ENCODE results near the gene SHB.

The SHB gene

DNA sequence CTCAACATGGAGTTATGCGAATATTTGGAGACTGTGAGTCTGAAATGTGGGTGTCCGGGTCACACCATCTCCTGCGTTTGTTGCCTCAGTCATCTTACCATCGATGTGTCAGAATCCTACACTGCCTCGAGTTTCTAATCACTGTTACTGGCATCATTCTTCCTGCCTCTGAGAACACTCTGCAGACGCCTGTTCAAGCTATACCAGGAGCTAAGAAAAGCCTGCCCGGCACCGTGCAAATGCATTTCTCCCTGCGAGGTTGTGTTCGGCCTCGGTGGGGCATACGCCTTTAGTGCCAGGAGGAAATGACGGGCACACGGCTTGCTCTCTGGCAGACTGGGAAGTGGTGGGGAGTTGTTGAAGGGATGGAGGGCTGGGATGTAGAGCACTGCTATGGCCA, 133.9 kb downstream of the SHB start:
- DNase-seq (ENCODE audit: low read depth in 2 of 2): no peak

DNA sequence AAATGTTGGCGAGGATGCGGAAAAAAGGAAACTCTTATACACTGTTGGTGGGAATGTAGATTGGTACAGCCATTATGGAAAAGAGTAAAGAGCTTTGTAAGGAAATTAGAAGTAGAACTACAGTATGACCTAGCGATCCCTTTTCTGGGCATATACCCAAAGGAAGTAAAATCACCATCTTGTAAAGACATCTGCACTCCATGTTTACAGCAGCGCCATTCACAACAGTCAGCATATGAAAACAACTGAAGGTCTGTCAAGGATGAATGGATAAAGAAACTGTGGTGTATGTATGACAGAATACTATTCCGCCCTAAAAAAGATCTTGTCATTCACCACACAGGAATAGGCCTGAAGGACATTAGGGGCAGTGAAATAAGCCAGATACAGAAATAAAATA, 137.4 kb downstream of the SHB start:
- DNase-seq (ENCODE audit: low read depth in 2 of 2): no peak

DNA sequence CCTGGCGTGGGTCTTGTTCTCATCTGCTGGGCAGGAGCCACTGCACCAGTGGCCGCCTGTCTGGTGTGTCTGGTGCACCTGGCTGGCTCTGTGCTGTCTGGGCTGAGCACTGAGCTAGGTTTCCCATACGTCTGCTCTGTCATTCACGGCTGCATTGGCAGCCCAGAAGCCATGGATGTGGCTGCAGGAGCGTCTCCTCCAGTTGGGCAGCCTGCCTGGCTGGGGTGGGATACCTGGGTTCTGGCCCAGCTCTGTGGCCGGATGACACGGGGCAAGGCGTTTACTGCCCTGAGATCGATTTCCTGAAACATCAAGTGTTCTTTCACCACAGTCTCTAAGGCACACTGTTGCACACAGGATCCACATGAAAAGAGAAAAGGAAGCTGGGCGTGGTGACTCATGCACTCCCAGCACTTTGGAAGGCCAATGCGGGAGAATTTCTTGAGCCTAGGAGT, 139.6 kb downstream of the SHB start:
- DNase-seq (ENCODE audit: low read depth in 2 of 2): no peak

DNA sequence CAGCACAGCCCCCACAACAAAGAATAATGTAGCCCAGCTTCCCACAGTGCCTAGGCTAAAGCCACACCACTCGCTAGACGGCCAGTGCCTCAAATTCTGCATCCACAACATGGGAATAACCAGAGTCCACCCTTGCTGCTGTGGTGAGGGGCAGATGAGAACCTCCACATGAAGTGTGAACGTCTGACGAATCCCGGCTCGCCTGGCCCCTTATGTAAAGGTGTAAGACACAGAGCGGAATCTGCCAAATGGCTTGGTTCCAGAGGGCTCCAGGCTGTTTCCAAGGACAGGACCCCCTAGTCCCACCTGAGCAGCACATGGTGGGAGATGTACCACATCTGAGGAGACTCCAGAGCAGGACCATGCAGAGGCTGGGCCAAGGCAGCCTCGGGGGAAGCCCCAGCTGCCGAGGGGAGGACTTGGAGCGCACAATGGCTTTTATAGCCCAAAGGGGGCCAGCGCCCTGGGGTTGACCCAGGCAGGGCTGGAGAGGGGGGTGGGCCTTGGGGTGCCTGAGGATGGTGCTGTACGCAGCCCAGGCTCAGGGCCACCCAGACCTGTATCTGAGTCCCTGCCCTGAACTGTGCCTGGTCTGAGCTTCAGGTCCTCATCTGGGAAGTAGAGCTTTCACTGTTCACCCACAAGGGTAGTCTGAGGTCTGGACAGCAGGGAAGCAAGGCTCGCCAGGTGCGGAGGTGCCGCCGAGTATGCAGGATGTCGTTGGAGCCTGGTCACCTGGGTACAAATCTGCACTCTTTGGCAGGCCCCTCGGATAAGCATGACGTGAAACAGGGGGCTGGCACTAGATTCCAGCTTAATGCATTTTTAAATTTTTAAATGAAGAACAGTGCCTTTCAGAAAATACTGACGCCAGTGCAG, 140.2 kb downstream of the SHB start:
- no peak for DNase-seq (ENCODE audit: low read depth in 2 of 2)

DNA sequence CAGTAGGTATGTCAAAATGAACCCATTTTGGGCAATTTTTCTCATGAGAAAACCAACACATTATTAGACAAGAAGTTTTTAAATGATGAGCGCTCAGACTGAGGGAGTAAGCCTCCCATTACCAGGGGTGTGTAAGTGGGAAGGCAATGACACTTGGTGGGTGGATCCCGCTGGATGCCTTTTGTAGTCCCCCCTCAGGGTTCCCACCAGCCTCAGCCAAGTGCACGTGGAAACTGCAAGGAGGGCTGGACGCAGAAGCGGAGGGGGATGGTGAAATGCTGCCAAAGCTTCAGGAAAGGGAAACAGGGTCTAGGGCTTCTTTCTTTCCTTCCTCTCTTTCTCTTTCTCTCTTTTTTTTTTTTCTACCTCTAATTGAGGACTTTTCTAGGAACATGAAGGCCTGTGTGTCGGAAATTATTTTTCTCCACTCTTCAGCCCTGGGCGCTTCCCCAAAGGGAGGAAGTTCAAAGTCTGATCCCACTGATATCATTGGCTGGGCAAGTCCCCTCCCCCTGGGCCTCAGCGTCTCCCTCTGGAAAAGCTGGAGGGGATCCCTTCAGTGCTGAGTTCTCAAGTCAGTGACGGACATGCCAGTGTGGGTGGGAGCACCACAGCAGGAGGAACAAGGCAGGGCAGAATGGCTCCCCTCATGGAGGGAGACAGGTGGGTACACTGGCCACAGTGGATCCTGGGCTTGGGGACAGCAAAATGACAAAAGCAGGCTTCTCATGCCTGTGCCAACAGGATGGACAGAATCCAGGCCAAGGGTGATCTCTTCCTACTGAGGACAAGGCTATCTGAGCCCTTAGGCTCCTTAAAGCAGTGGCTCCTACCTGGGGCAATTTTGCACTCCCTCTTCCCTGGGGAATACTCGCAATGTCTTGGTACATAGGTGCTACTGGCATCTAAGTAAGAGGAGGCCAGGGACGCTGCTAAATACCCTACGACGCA, 141.2 kb downstream of the SHB start:
- DNase-seq (ENCODE audit: low read depth in 2 of 2): no peak

DNA sequence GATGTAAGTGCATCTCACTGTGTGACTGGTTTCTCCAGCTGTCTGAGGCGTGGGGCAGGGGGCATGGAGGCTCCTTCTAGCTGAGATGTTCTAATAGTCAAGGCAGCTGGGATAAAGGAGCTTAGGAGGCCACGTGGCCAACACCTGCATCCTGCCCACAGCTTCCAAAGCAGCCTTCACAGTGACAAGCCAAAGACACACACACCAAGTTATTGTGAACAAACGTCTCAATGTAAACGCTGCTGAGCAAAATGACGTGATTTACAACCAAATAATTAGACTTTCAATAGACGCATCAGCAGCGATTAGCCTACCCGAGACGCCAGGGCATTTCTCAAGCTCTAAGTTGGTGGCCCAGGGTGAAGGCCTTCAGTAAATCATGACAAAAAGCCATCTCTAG, 141.9 kb downstream of the SHB start:
- no peak for DNase-seq (ENCODE audit: low read depth in 2 of 2)

DNA sequence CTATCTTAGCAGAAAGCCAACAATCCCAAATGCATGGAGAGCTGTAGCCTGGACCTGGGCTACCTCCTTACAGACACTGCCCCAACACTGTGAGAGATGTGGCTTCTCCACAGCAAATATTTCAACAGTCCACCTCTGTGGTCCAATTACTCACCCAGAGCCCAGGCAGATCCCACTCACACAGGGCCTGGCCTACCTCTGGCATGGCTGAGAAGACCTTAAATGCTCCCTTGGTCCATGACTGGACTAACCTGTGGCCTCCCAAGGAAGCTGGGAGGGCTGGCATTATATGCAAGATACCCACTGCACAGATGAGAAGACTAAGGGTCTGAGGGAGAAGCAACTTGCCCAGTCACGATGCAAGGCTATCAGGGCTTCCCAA, 142.3 kb downstream of the SHB start:
- DNase-seq (ENCODE audit: low read depth in 2 of 2): no peak

DNA sequence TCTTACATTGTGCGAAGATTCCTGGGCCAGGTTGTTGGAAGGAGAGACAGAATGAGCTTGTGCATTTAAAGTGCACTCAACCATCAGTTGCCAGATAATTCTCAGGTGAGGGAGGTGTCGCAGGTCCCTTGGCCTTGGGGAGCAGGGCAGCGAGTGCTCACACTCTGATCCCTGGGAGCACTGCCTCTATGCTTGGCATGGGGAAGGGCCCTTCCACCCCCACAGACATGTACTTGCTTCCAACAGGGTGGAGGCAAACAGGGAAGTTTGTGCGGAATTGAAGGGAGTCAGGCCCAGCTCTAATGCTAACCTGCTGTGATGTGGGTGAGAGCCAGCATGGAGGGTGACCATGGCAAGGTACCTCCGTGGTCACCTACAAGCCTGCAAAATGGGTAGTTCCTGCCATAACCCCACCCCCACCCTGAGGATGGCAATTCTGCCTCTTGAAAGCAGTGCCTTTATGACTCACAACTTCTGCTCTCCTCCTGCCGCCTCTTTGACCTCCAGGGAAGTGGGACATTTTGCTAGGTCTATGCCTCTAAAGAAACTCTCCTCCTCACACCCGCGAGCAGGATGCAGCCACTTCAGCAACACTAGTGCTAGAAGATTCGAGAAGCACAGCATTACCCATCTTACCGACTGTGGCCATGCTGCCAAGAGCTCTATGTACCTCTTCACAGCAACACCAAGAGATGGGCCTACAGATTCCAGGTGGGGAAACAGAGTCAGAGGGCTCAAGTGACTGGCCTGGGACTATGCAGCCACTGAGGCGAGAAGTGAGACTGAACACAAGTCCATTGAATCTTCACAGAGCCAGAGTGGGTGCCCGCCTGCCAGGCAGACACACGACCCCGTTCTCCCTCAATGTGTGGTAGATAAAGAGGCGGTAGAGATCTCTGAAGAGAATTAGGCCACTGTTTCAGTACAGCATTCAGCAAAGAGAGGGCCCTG, 143.0 kb downstream of the SHB start:
- DNase-seq (ENCODE audit: low read depth in 2 of 2): no peak

DNA sequence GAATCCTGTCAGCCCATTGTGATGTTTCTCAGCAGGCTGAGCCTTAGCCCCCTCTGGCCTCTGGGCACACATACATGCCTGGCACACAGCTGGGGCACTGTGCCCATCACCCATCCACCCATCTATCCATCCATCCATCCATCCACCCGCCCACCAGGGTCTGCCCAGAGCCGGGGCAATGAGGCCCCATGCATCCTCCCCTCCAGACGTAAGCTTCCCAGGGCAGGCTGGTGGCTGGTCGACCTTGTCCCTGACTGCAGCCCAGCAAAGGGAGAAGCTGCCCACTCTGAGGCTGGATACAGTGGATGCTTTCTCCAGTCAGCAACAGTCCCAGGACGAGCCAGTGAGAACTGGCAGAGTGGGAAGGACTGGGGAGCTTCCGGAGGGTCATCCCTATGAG, 144.0 kb downstream of the SHB start:
- DNase-seq (ENCODE audit: low read depth in 2 of 2): no peak

DNA sequence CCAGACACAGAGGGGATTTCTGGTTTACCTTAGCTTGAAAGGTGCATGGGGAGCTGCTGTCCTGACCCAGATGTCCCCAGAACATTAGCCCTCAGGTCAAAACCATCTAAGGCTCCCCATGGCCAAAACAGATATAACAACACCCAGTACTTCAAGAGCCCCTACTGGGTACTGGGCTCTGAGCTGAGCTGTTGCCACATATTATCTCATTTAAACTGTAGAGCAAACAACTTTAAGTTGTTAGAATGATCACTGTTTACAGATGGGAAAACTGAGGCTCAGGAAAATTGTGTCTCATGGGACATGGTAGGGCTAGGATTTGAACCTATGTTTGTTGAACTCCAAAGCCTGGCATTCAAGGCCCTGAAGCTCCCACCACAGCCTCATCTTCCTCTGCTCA, 144.5 kb downstream of the SHB start:
- no peak for DNase-seq (ENCODE audit: low read depth in 2 of 2)

DNA sequence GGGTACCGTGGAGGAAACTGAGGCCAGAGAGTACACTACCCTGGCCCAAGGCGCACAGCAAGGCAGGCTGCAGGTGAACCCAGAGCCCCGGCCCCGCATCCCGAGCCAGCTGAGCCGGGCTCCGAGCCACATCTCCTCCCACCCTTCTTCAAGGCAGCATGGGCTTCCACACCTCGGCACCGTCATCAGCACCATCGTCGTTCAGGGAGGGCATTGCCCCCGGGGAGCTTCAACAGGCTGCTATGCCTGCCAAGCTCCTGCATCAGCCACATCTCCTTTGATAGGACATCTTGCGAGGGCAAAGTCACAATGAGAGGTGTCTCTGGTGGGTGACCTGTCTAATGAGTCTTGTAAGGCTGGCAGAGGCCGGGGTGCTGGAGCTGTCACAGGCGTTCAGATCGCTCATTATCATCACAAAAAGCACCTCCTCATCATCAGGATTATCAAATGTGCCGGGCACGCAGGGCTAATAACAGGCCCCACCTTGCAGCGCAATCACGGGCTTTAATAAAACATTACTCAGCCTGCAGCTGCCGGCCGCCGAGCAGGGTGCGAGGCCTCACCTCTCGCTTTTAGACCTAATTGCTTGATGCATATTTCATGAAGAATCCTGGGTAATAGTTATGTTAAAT, 145.1 kb downstream of the SHB start:
- no peak for DNase-seq (ENCODE audit: low read depth in 2 of 2)

DNA sequence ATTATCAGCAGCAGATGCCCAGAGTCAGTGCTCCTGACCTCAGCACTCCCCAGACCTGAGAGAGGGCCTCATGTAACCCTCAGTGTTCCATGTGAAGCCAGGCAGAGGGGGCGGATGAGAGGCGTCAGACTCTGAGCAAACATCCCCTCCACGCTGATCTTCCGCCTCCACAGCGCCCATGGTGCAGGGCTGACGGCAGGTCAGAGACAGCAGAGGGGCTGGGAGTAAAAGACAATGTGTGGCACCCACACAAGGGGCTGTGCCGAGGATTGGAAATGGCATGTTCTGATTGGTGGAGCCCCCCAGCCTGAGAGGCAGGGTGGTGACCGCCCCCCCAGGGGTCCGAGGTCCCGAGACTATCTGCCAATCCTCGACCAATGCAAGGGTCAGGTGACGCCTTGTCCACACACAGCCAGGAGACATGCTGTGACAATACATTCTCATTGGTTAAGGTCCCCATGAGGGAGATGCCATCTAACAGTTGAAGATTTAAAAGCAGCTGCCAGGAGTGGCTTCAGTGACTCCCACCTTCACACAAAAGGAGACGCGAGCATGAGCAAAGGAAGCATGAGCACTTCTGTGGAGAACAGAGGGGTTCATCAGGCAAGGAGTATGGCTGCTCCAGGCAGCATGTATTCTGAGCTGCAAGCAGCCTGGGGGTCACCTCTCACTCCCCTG, 145.8 kb downstream of the SHB start:
- no peak for DNase-seq (ENCODE audit: low read depth in 2 of 2)

DNA sequence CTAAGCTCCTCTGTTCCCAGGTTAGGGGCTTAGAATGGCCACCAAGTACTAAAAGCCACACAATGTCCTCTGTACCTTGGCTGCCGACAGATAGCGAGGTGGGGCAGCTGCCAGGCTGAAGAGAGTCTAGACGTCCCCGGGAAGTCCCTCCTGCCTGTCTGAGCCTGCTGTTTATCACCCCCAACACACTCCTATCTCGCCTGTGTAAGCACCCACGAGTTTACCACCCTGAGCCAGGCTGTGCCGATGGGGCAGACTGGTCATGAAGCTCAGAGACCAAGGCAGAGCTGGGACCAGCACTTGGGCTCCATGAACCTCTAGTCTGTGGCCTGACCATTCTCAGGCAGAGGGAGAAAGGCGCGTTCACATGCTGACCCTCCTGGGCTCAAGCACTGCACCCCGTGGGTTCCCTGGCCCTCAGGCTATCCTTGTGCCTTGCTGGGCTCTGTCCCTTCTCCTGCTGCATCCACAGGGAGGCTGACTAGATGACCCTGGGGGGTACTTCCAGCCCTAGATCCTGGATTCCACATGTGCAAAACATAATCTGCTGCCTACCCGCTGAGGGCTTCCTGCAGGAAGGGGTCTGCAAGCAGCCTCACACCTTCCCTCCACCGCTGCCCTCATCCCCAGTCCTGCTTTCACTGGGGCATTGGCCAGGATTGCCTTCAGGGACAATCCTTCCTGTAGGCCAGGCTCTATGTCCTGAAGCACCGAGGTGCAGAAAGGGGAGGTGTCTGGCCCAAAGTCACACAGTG, 146.5 kb downstream of the SHB start:
- no peak for DNase-seq (ENCODE audit: low read depth in 2 of 2)

DNA sequence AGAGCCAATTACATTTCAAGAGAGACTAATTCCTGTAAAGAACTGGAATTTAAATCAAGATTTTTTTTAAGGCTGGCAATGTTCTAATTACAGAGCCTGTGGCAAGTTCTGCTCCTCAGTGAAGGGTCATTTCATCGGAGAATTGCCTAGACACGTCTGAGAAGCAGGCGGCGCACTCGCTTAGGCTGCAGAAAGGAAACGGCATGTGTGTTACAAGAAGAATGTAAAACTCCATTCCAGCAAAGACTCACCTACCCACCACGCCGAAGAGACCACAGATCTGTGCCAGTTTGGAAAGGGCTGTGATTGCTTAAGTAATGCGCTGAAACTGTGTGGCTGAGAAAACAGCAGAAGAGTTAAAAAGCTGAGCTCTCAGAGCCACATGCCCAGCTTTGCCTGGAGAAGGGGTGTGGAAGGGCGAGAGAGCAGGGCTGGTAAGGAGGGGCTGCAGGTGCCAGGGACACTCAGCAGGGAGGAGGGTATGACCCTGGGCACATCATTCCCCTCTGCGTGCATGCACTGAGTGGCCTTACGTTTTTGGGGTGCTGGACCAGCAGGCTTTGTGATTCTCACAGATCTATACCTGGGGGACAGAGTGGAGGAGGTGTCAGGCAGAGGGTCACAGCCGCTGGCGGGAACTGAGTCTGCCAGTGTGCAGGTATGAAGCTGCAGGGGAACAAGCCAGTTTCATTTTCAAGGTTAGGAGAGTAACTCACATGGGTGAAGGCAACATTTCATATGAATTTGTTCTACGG, 147.3 kb downstream of the SHB start:
- no peak for DNase-seq (ENCODE audit: low read depth in 2 of 2)

DNA sequence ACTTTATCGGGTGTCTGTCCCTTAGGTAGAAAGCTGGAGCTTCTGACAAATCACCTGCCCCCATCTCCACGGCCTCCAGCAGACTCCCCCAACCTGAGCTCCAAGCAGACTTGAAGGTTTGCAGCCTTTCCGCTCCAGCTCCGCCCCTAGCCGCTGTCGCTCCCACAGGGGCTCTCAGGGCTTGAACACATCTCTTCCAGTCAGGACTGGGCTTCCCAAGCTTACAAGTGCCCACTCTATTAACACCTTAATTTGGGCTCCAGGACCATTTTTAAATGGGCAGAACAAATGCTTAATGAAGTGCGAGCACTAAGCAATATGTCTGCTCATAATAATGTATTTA, 147.9 kb downstream of the SHB start:
- DNase-seq (ENCODE audit: low read depth in 2 of 2): no peak

DNA sequence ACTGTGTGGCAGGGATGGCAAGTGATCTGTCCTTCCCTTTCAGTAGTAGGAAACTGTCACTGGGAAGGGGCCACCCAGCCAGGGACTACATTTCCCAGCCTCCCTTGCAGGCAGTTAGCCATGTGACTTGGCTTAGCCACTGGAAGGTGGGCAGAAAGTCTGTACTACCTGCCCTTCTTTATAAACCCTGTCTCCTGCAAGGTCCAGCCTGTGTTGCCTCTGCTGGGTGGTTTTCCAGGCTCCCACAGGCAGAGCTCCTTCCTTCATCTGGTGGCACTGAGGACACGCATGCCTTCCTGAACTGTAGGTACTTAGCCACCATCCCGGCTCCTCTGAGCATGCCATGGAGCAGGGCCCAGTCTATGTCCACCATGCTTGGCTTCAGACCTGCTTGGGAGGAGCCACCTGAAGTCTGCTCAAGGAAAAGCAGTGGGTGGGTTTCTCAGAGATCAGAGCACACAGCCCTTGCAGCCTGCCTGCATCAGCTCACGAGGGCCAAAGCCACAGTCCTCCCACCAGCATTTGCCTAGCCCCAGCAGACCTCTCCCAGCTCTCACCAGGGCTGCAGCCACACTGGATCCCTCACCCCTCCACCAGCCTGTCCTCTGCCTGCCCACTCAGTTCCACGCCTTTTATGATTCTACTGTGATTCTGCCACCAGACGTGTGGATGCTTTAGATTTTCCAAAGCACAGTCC, 148.4 kb downstream of the SHB start:
- no peak for DNase-seq (ENCODE audit: low read depth in 2 of 2)

DNA sequence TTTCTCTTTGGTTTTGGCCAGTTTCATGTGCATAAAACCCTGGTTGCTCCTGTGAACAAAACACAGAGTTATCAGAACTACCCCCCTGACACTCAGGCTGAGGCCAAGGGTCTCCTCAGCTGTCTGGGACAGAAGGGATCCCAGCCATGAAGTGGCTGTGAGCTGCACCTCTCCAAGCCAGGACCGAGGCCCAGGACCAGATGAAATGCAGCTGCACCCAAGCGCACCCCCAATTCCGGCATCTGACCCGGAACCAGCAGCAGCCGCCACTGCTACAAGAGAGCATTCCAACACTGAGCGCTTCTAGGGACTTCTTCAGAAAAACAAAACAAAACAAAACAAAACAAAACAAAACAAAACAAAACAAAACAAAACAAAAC, 149.1 kb downstream of the SHB start:
- no peak for DNase-seq (ENCODE audit: low read depth in 2 of 2)

DNA sequence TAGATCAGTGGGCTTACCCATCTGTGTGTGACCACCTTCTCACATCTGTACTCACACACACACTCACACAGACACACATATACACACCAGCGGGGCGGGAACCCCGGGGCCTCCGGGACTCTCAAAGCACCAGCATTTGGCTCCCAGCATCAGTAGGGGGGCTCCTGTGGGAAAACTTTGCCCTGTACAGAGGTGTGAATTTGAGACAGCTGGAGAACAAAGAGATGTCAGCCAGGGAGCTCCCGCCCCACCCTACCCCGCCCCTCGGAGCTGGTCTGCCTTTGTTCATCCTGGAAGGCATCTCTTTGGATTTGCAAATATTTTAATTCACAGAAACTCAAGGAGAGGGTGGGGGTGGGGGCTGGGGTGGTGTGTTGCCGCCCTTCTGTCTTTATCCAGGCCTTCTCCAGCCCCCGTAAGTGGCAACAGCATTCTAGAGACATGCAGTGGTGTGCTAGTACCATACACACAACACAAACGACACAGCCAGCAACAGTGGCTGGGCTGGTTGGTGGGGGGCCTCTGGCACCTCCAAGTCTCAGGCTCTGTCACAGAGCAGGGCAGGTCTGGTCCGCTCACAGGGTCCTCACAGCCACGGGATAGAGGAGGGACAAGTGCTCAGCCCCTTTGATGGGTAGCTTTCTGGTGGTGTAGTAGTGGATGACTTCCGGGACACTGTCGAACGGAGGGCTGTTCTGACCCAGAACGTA, 149.6 kb downstream of the SHB start:
- DNase-seq (ENCODE audit: low read depth in 2 of 2): no peak

Measured in stimulated activated CD8-positive, alpha-beta memory T cell treated with anti-CD3 and anti-CD28 coated beads, Interleukin-2, amount 100 ng/mL, for 48 hours (primary cell).